Vagina (tissue), 2 donors: ENCODE data around the gene DNPH1.

Experiments
- CTCF ChIP-seq, 3 experiments: fragments of 450-650 bp in 2 of 3; fragments of 200-600 bp in 1 of 3; sonication (generic) in 1 of 3; IDR thresholded peaks; one replicate each; pipeline ENCODE4 v1.5.1; 2017 to 2019; ENCODE audit warnings: antibody characterized with exemption in 3 of 3, mild to moderate bottlenecking in 2 of 3, moderate library complexity in 2 of 3
- POLR2A ChIP-seq, 2 donors: fragments of 450-650 bp; IDR thresholded peaks; one replicate each; pipeline ENCODE4 v1.6.1; 2017; ENCODE audit warnings: antibody characterized with exemption in 2 of 2, mild to moderate bottlenecking in 2 of 2, moderate library complexity in 2 of 2

DNA sequence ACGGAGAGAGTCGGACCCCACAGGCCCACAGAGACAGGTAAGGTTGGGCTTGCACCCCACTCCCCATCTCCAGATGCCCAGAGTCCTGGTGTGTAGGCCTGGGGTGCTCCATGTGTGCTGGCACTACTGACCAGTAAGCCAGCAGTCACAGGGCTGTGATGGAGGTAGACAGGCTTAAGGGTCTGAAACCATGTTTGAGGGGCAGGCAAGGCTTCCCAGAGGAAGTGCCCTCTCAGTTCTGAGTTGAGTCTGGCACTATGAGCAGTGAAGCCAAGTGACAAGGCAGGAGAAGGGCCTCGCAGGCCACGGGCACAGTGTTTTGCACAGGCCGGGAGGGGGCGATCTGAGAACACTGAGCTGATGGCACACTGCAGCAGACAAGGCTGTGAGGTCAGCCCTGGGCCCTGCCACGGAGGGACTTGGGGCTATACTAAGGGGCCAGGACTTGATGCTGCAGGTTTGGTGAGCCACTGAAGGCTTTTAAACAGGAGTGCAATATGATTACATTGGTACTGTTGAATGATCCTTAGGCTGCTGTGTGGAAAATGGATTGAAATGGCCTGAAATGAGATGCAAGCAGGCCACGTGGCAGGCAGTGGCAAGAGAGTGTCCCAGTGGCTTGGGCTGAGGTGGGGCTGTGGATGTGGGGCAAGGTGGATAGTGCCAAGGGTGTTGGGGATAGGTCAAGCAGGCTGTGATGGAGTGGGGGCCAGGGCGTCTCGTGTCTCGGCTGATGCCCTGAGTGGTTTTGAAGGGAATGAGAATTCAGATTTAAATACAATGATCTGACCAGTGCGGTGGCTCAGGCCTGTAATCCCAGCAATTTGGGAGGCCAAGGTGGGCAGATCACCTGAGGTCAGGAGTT lies 34.3 kb upstream of the DNPH1 start:
- peak in 2 of 3 experiments; percentile 22 to 62 for TF ChIP-seq CTCF (IDR thresholded peaks at IDR 0.05)
- no peak for TF ChIP-seq POLR2A (IDR thresholded peaks at IDR 0.05)
